ENCODE results near the gene RPP25L. TPM values are rescaled to one million over a fixed set of nuclear protein-coding genes. Genes with fewer than 3 reads are reported as not detected.

The RPP25L gene
- total and polyA plus RNA-seq, 2 of the 4 experiments (the other 2 are of a cell fraction): 20.4 to 26.3 TPM

DNA sequence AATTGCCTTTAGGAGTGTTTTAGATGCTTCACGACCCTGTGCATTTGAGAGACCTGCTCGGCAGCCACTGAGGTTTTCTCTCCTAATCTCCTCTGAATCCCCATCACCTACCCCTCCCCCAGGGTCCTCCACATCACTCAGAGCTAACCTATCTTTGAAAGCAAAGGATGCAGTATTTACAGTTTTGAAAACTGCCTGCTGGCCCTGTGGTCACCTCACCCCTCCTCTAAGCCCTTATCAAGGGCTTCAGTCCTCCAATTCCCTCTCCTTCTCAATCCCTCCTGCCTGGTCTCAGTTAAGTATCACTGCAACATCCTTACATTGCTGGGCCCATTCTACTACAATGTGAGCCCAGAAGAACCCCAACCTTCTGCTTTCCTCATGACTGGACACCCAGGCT lies 4.6 kb downstream of the RPP25L start:
- ChIA-PET CTCF (no interaction called here), POLR2A (ENCODE audit: unreplicated experiment) (no interaction called here)
- H3K36me3 ChIP-seq (ENCODE audit: control insufficient read depth, insufficient read depth, low read length): peaks cover 3% of the 10 kb centered on the region; the same call in 1 of the 2 replicates
- DNase-seq: no peak
- H3K27me3 ChIP-seq (ENCODE audit: control insufficient read depth, insufficient read depth, low read length): peaks cover 24% of the 10 kb centered on the region
- ATAC-seq (ENCODE audit: low read depth): no peak
- H3K18ac ChIP-seq (ENCODE audit: low read depth, low read length): no peak overlapping the region
- H3K4me1 ChIP-seq (ENCODE audit: control insufficient read depth, insufficient read depth, low read length): peaks cover 6% of the 10 kb centered on the region; the same call in 1 of the 2 replicates
- H4K5ac ChIP-seq (ENCODE audit: low read depth, low read length): no peak overlapping the region
- H2BK5ac ChIP-seq (ENCODE audit: low read depth, low read length, poor library complexity, severe bottlenecking): no peak overlapping the region
- no peak overlapping the region for H3K4me3 ChIP-seq (ENCODE audit: insufficient read depth, low read depth, low read length)
- no peak overlapping the region for H3K4me2 ChIP-seq (ENCODE audit: low read depth, low read length)
- H4K20me1 ChIP-seq (ENCODE audit: insufficient read depth, low read length): peaks cover 5% of the 10 kb centered on the region; the same call in 1 of the 2 replicates
- intact Hi-C loops (cut with micrococcal nuclease) (no loop called here), in situ Hi-C loops (cut with MboI; ENCODE audit: low sequenced_read_pairs) (loop anchor here (10.0 kb wide), 1 partner anchor 173 kb away; no protein-coding TSS in a partner anchor), dilution Hi-C loops (cut with HindIII; ENCODE audit: low sequenced_read_pairs, unreplicated experiment) (no loop called here)
- peak overlapping the region; percentile 37 for H2AK9ac ChIP-seq (replicated peaks; ENCODE audit: low read depth, low read length, poor library complexity)
- no peak overlapping the region for H3K9ac ChIP-seq (ENCODE audit: low read depth, low read length)
- no peak overlapping the region for H3K4ac ChIP-seq (ENCODE audit: low read depth, low read length)
- H2BK15ac ChIP-seq (ENCODE audit: low read depth, low read length): no peak overlapping the region
- no peak overlapping the region for H3K27ac ChIP-seq (ENCODE audit: insufficient read depth, low read length)
- no peak overlapping the region for H4K91ac ChIP-seq (ENCODE audit: insufficient read depth, low read depth, low read length)
- no peak overlapping the region for H3K14ac ChIP-seq (replicated peaks; ENCODE audit: low read depth, low read length)
- H3K9me1 ChIP-seq (ENCODE audit: insufficient read depth, low read length): peaks cover 12% of the 10 kb centered on the region
- WGBS, 2 experiments (ENCODE audit: extremely low coverage in 2 of 2, insufficient read length in 1 of 2): 60% methylated on average over 1 of the region's 2 CpGs; no CpG with 5 or more reads in 1 of the 2 experiments
- H3K23ac ChIP-seq (ENCODE audit: low read depth, low read length): no peak overlapping the region
- no peak overlapping the region for H2BK120ac ChIP-seq (ENCODE audit: low read depth, low read length)
- H3K9me3 ChIP-seq (ENCODE audit: control insufficient read depth, insufficient read depth, low read length): no peaks in the 10 kb centered on the region
- no peak overlapping the region for H4K8ac ChIP-seq (ENCODE audit: low read depth in 2 of 2, low read length in 2 of 2)
- H2AK5ac ChIP-seq (ENCODE audit: low read depth, low read length): no peak overlapping the region
- H2BK20ac ChIP-seq (ENCODE audit: low read depth, low read length): no peak overlapping the region
- TF ChIP-seq CHD1 (IDR thresholded peaks at IDR 0.05; ENCODE audit: low read depth, low read length): no peak
- no peak for TF ChIP-seq BHLHE40 (IDR thresholded peaks at IDR 0.05; ENCODE audit: low read depth, low read length)
- TF ChIP-seq RAD21 (IDR thresholded peaks at IDR 0.05; ENCODE audit: low read length): no peak
- TF ChIP-seq MAFK (IDR thresholded peaks at IDR 0.05; ENCODE audit: low read depth, low read length): no peak
- no peak for TF ChIP-seq MAZ (IDR thresholded peaks at IDR 0.05; ENCODE audit: borderline replicate concordance, low read depth, low read length)
- TF ChIP-seq SMC3 (IDR thresholded peaks at IDR 0.05; ENCODE audit: low read depth, low read length): no peak
- TF ChIP-seq RCOR1 (IDR thresholded peaks at IDR 0.05; ENCODE audit: insufficient replicate concordance, low read length): no peak
- TF ChIP-seq MXI1 (IDR thresholded peaks at IDR 0.05; ENCODE audit: borderline replicate concordance, low read depth, low read length): no peak
- TF ChIP-seq, protein P1, sequence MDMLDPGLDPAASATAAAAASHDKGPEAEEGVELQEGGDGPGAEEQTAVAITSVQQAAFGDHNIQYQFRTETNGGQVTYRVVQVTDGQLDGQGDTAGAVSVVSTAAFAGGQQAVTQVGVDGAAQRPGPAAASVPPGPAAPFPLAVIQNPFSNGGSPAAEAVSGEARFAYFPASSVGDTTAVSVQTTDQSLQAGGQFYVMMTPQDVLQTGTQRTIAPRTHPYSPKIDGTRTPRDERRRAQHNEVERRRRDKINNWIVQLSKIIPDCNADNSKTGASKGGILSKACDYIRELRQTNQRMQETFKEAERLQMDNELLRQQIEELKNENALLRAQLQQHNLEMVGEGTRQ (IDR thresholded peaks at IDR 0.05; ENCODE audit: low read depth, low read length): no peak
- TF ChIP-seq, protein P2, sequence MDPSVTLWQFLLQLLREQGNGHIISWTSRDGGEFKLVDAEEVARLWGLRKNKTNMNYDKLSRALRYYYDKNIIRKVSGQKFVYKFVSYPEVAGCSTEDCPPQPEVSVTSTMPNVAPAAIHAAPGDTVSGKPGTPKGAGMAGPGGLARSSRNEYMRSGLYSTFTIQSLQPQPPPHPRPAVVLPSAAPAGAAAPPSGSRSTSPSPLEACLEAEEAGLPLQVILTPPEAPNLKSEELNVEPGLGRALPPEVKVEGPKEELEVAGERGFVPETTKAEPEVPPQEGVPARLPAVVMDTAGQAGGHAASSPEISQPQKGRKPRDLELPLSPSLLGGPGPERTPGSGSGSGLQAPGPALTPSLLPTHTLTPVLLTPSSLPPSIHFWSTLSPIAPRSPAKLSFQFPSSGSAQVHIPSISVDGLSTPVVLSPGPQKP (IDR thresholded peaks at IDR 0.05; ENCODE audit: borderline replicate concordance, low read depth, low read length): no peak
- TF ChIP-seq FOS (IDR thresholded peaks at IDR 0.05; ENCODE audit: low read depth, low read length): no peak
- no peak for TF ChIP-seq CEBPB (IDR thresholded peaks at IDR 0.05; ENCODE audit: low read depth, low read length)
- no peak for TF ChIP-seq NFE2L2 (IDR thresholded peaks at IDR 0.05; ENCODE audit: low read depth, low read length)
- TF ChIP-seq RFX5 (IDR thresholded peaks at IDR 0.05; ENCODE audit: low read depth, low read length): no peak
- TF ChIP-seq, protein P3, sequence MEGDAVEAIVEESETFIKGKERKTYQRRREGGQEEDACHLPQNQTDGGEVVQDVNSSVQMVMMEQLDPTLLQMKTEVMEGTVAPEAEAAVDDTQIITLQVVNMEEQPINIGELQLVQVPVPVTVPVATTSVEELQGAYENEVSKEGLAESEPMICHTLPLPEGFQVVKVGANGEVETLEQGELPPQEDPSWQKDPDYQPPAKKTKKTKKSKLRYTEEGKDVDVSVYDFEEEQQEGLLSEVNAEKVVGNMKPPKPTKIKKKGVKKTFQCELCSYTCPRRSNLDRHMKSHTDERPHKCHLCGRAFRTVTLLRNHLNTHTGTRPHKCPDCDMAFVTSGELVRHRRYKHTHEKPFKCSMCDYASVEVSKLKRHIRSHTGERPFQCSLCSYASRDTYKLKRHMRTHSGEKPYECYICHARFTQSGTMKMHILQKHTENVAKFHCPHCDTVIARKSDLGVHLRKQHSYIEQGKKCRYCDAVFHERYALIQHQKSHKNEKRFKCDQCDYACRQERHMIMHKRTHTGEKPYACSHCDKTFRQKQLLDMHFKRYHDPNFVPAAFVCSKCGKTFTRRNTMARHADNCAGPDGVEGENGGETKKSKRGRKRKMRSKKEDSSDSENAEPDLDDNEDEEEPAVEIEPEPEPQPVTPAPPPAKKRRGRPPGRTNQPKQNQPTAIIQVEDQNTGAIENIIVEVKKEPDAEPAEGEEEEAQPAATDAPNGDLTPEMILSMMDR (conservative IDR thresholded peaks at IDR 0.05; ENCODE audit: low read depth, low read length): no peak
- TF ChIP-seq POLR2A (IDR thresholded peaks at IDR 0.05; ENCODE audit: low read depth, low read length): no peak
- no peak overlapping the region for H3K56ac ChIP-seq (ENCODE audit: extremely low read depth, insufficient read depth, low read length)
- peaks cover 8 to 15% of the 10 kb centered on the region in 2 experiments; a peak in 3 of 4 replicates for H3K79me1 ChIP-seq (ENCODE audit: low read depth in 1 of 2, low read length in 2 of 2)
- BruUV-seq (replicated peaks): no TSS peak
- no peak overlapping the region for H2AFZ ChIP-seq (replicated peaks; ENCODE audit: low read length, poor library complexity)

Data from IMR-90 (cell line).